Nephron (organoid): ENCODE data around the gene MEF2A.

Experiments
- H3K27ac Mint-ChIP-seq, 3 experiments: 2 replicates each; pipeline ENCODE4 v1.8.0; 2020; ENCODE audit warnings: mixed read lengths in 3 of 3, mild to moderate bottlenecking in 2 of 3, moderate library complexity in 1 of 3
- H3K27me3 Mint-ChIP-seq: 2 replicates; pipeline ENCODE4 v1.8.0; 2021; ENCODE audit warnings: low read depth, mild to moderate bottlenecking, moderate library complexity, mixed read lengths
- H3K36me3 Mint-ChIP-seq: 2 replicates; pipeline ENCODE4 v1.8.0; 2020; ENCODE audit warnings: low read depth, mixed read lengths
- H3K4me1 Mint-ChIP-seq: 2 replicates; pipeline ENCODE4 v1.8.0; 2020; ENCODE audit warnings: mixed read lengths
- H3K4me3 Mint-ChIP-seq, 3 experiments: 2 replicates each; pipeline ENCODE4 v1.8.0; 2020; ENCODE audit warnings: mild to moderate bottlenecking in 3 of 3, mixed read lengths in 3 of 3, moderate library complexity in 2 of 3
- H3K9me3 Mint-ChIP-seq: 2 replicates; pipeline ENCODE4 v1.8.0; 2020; ENCODE audit warnings: mixed read lengths
- CTCF ChIP-seq, 3 experiments: fragments of 200-600 bp; sonication (generic); IDR thresholded peaks; one replicate each; pipeline ENCODE4 v1.5.0; 2021; ENCODE audit warnings: antibody characterized with exemption in 3 of 3; ENCODE audit not compliant: unreplicated experiment in 3 of 3

Gene MEF2A

GRCh38 chr15:99671926-99672635 lies 106.3 kb downstream of the MEF2A start:
- no peak for TF ChIP-seq CTCF (IDR thresholded peaks at IDR 0.05; ENCODE audit: unreplicated experiment in 3 of 3)
- no peak overlapping the region for H3K4me3 Mint-ChIP-seq
- H3K27ac Mint-ChIP-seq = no peak overlapping the region
- H3K9me3 Mint-ChIP-seq = no peaks in the 10 kb centered on the region
- no peaks in the 10 kb centered on the region for H3K4me1 Mint-ChIP-seq
- H3K27me3 Mint-ChIP-seq = no peaks in the 10 kb centered on the region
- H3K36me3 Mint-ChIP-seq = peaks cover 60% of the 10 kb centered on the region

GRCh38 chr15:99673111-99673510 lies 107.3 kb downstream of the MEF2A start:
- H3K36me3 Mint-ChIP-seq = peaks cover 61% of the 10 kb centered on the region
- no peaks in the 10 kb centered on the region for H3K4me1 Mint-ChIP-seq
- H3K4me3 Mint-ChIP-seq = no peak overlapping the region
- H3K27ac Mint-ChIP-seq = no peak overlapping the region
- no peaks in the 10 kb centered on the region for H3K27me3 Mint-ChIP-seq
- H3K9me3 Mint-ChIP-seq = no peaks in the 10 kb centered on the region
- TF ChIP-seq CTCF (IDR thresholded peaks at IDR 0.05; ENCODE audit: unreplicated experiment in 3 of 3) = no peak

- peaks cover 67% of the 10 kb centered on the region for H3K36me3 Mint-ChIP-seq
- TF ChIP-seq CTCF (IDR thresholded peaks at IDR 0.05; ENCODE audit: unreplicated experiment in 3 of 3) = no peak
- H3K27ac Mint-ChIP-seq = no peak overlapping the region
These were observed 108.5 kb downstream of the MEF2A start for GRCh38 chr15:99674279-99674678.

GRCh38 chr15:99677540-99678134 lies 111.9 kb downstream of the MEF2A start:
- Mint-ChIP-seq H3K27ac (no peak overlapping the region), H3K4me3 (no peak overlapping the region), H3K36me3 (peaks cover 75% of the 10 kb centered on the region), H3K4me1 (peaks cover 7% of the 10 kb centered on the region), H3K9me3 (no peaks in the 10 kb centered on the region), H3K27me3 (no peaks in the 10 kb centered on the region)
- TF ChIP-seq CTCF (IDR thresholded peaks at IDR 0.05; ENCODE audit: unreplicated experiment in 3 of 3) = no peak

More at GRCh38 chr15:99674279-99674678, 108.5 kb downstream of the MEF2A start:
- Mint-ChIP-seq H3K9me3 (no peaks in the 10 kb centered on the region), H3K4me1 (no peaks in the 10 kb centered on the region), H3K4me3 (no peak overlapping the region), H3K27me3 (no peaks in the 10 kb centered on the region)

- no peak overlapping the region for H3K4me3 Mint-ChIP-seq
- peaks cover 83% of the 10 kb centered on the region for H3K36me3 Mint-ChIP-seq
- H3K27ac Mint-ChIP-seq = no peak overlapping the region
- H3K9me3 Mint-ChIP-seq = peaks cover 13% of the 10 kb centered on the region
- TF ChIP-seq CTCF (IDR thresholded peaks at IDR 0.05; ENCODE audit: unreplicated experiment in 3 of 3) = no peak
- no peaks in the 10 kb centered on the region for H3K27me3 Mint-ChIP-seq
- peaks cover 7% of the 10 kb centered on the region for H3K4me1 Mint-ChIP-seq
These were observed 114.5 kb downstream of the MEF2A start for GRCh38 chr15:99680276-99680675.

GRCh38 chr15:99681990-99682389 lies 116.2 kb downstream of the MEF2A start:
- Mint-ChIP-seq H3K4me3 (no peak overlapping the region), H3K27me3 (no peaks in the 10 kb centered on the region), H3K27ac (peak overlapping the region; percentile 26 to 78 (median 62)), H3K4me1 (peaks cover 7% of the 10 kb centered on the region), H3K9me3 (peaks cover 27% of the 10 kb centered on the region), H3K36me3 (peaks cover 85% of the 10 kb centered on the region)
- no peak for TF ChIP-seq CTCF (IDR thresholded peaks at IDR 0.05; ENCODE audit: unreplicated experiment in 3 of 3)
